ENCODE data around the gene ASB5.
A peak's percentile ranks its signal among the peaks of the same experiment; 100 is the strongest.
"Not testable (repeated sequence)": the region's sequence is repeated elsewhere in the genome, so short reads cannot be mapped to it uniquely, and the experiment has no call there.

ASB5 gene

GRCh38 chr4:176279560-176279959 lies 10.5 kb upstream of the ASB5 start:
- ChIA-PET CTCF (interaction anchor here (1.5 kb wide), 1 partner anchor 245 kb away, joined by 5 read pairs; no protein-coding TSS in a partner anchor), POLR2A (interaction anchor here (0.6 kb wide), 1 partner anchor 66 kb away, joined by 3 read pairs; no protein-coding TSS in a partner anchor)
- H3K9me3 ChIP-seq (ENCODE audit: control extremely low read depth in 1 of 5, control insufficient read depth in 4 of 5, insufficient read depth in 2 of 5, low read depth in 1 of 5, low read length in 4 of 5); DNase-seq; H3K4me1 ChIP-seq (ENCODE audit: control extremely low read depth in 1 of 4, control insufficient read depth in 4 of 4, insufficient read depth in 4 of 4, low read length in 3 of 4); H3K4me3 ChIP-seq (ENCODE audit: control insufficient read depth in 1 of 7, extremely low read depth in 1 of 7, insufficient read depth in 4 of 7, low read depth in 2 of 7, low read length in 6 of 7); H3K27ac ChIP-seq (ENCODE audit: insufficient read depth in 1 of 2, low read depth in 1 of 2, low read length in 2 of 2, poor library complexity in 1 of 2, severe bottlenecking in 2 of 2); H3K27me3 ChIP-seq (replicated peaks in 2 of 5; ENCODE audit: control insufficient read depth in 4 of 5, insufficient read depth in 5 of 5, low read length in 4 of 5); H3K36me3 ChIP-seq (ENCODE audit: control insufficient read depth in 4 of 4, insufficient read depth in 4 of 4, low read length in 3 of 4): not testable (repeated sequence)
- WGBS (ENCODE audit: insufficient coverage): no CpG with 5 or more reads among the region's 1 CpG

GRCh38 chr4:176277162-176277904 lies 8.3 kb upstream of the ASB5 start:
- CTCF ChIA-PET: interaction anchor here (0.6 to 1.9 kb wide), 8 partner anchors 8 to 767 kb away, joined by 3 to 6 read pairs (median 4); partner anchors contain the start of gene ASB5
- peak overlapping the region in 1 of 7 experiments; percentile 34 for H3K4me3 ChIP-seq (ENCODE audit: control insufficient read depth in 1 of 7, extremely low read depth in 1 of 7, insufficient read depth in 4 of 7, low read depth in 2 of 7, low read length in 6 of 7)

GRCh38 chr4:176276710-176277109 lies 7.7 kb upstream of the ASB5 start:
- Histone ChIP-seq H3K4me1 (ENCODE audit: control extremely low read depth in 1 of 4, control insufficient read depth in 4 of 4, insufficient read depth in 4 of 4, low read length in 3 of 4) (no peaks in the 10 kb centered on the region), H3K27me3 (replicated peaks in 2 of 5; ENCODE audit: control insufficient read depth in 4 of 5, insufficient read depth in 5 of 5, low read length in 4 of 5) (peaks cover 0 to 2% (median 2%) of the 10 kb centered on the region in 5 experiments), H3K4me3 (ENCODE audit: control insufficient read depth in 1 of 7, extremely low read depth in 1 of 7, insufficient read depth in 4 of 7, low read depth in 2 of 7, low read length in 6 of 7) (no peak overlapping the region), H3K27ac (ENCODE audit: insufficient read depth in 1 of 2, low read depth in 1 of 2, low read length in 2 of 2, poor library complexity in 1 of 2, severe bottlenecking in 2 of 2) (no peak overlapping the region), H3K9me3 (ENCODE audit: control extremely low read depth in 1 of 5, control insufficient read depth in 4 of 5, insufficient read depth in 2 of 5, low read depth in 1 of 5, low read length in 4 of 5) (peaks cover 0 to 1% (median 0%) of the 10 kb centered on the region in 5 experiments), H3K36me3 (ENCODE audit: control insufficient read depth in 4 of 4, insufficient read depth in 4 of 4, low read length in 3 of 4) (no peaks in the 10 kb centered on the region)
- CTCF ChIA-PET: interaction anchor here (1.0 to 1.8 kb wide), 3 partner anchors 10 to 126 kb away, joined by 3 to 5 read pairs (median 4); no protein-coding TSS in a partner anchor
- 94% methylated on average over 7 of the region's 8 CpGs for WGBS (ENCODE audit: insufficient coverage)
- DNase-seq: no peak
- POLR2A ChIA-PET: no interaction called here

More at GRCh38 chr4:176277162-176277904, 8.3 kb upstream of the ASB5 start:
- Histone ChIP-seq H3K4me1 (ENCODE audit: control extremely low read depth in 1 of 4, control insufficient read depth in 4 of 4, insufficient read depth in 4 of 4, low read length in 3 of 4) (no peaks in the 10 kb centered on the region), H3K27me3 (replicated peaks in 2 of 5; ENCODE audit: control insufficient read depth in 4 of 5, insufficient read depth in 5 of 5, low read length in 4 of 5) (peaks cover 0 to 2% (median 2%) of the 10 kb centered on the region in 5 experiments), H3K36me3 (ENCODE audit: control insufficient read depth in 4 of 4, insufficient read depth in 4 of 4, low read length in 3 of 4) (no peaks in the 10 kb centered on the region), H3K27ac (ENCODE audit: insufficient read depth in 1 of 2, low read depth in 1 of 2, low read length in 2 of 2, poor library complexity in 1 of 2, severe bottlenecking in 2 of 2) (no peak overlapping the region), H3K9me3 (ENCODE audit: control extremely low read depth in 1 of 5, control insufficient read depth in 4 of 5, insufficient read depth in 2 of 5, low read depth in 1 of 5, low read length in 4 of 5) (peaks cover 0 to 1% (median 0%) of the 10 kb centered on the region in 5 experiments)
- POLR2A ChIA-PET: no interaction called here
- 80% methylated on average over 13 of the region's 13 CpGs for WGBS (ENCODE audit: insufficient coverage)
- DNase-seq: peak; percentile 41 to 69 (median 64)

- DNase-seq: no peak
- H3K27me3 ChIP-seq (replicated peaks in 2 of 5; ENCODE audit: control insufficient read depth in 4 of 5, insufficient read depth in 5 of 5, low read length in 4 of 5): peaks cover 0 to 3% (median 2%) of the 10 kb centered on the region in 5 experiments
- H3K4me1 ChIP-seq (ENCODE audit: control extremely low read depth in 1 of 4, control insufficient read depth in 4 of 4, insufficient read depth in 4 of 4, low read length in 3 of 4): no peaks in the 10 kb centered on the region
- POLR2A ChIA-PET: no interaction called here
- peaks cover 0 to 1% (median 0%) of the 10 kb centered on the region in 5 experiments for H3K9me3 ChIP-seq (ENCODE audit: control extremely low read depth in 1 of 5, control insufficient read depth in 4 of 5, insufficient read depth in 2 of 5, low read depth in 1 of 5, low read length in 4 of 5)
- H3K36me3 ChIP-seq (ENCODE audit: control insufficient read depth in 4 of 4, insufficient read depth in 4 of 4, low read length in 3 of 4): no peaks in the 10 kb centered on the region
- H3K4me3 ChIP-seq (ENCODE audit: control insufficient read depth in 1 of 7, extremely low read depth in 1 of 7, insufficient read depth in 4 of 7, low read depth in 2 of 7, low read length in 6 of 7): no peak overlapping the region
- CTCF ChIA-PET: no interaction called here
- H3K27ac ChIP-seq (ENCODE audit: insufficient read depth in 1 of 2, low read depth in 1 of 2, low read length in 2 of 2, poor library complexity in 1 of 2, severe bottlenecking in 2 of 2): no peak overlapping the region
Measured at GRCh38 chr4:176274441-176274840, 5.4 kb upstream of the ASB5 start.

- WGBS (ENCODE audit: insufficient coverage): 100% methylated on average over 1 of the region's 4 CpGs
- Histone ChIP-seq H3K4me1 (ENCODE audit: control extremely low read depth in 1 of 4, control insufficient read depth in 4 of 4, insufficient read depth in 4 of 4, low read length in 3 of 4) (no peaks in the 10 kb centered on the region), H3K27ac (ENCODE audit: insufficient read depth in 1 of 2, low read depth in 1 of 2, low read length in 2 of 2, poor library complexity in 1 of 2, severe bottlenecking in 2 of 2) (no peak overlapping the region), H3K36me3 (ENCODE audit: control insufficient read depth in 4 of 4, insufficient read depth in 4 of 4, low read length in 3 of 4) (no peaks in the 10 kb centered on the region), H3K9me3 (ENCODE audit: control extremely low read depth in 1 of 5, control insufficient read depth in 4 of 5, insufficient read depth in 2 of 5, low read depth in 1 of 5, low read length in 4 of 5) (peaks cover 0 to 1% (median 0%) of the 10 kb centered on the region in 5 experiments), H3K4me3 (ENCODE audit: control insufficient read depth in 1 of 7, extremely low read depth in 1 of 7, insufficient read depth in 4 of 7, low read depth in 2 of 7, low read length in 6 of 7) (no peak overlapping the region), H3K27me3 (replicated peaks in 2 of 5; ENCODE audit: control insufficient read depth in 4 of 5, insufficient read depth in 5 of 5, low read length in 4 of 5) (peaks cover 0 to 3% (median 2%) of the 10 kb centered on the region in 5 experiments)
- DNase-seq: no peak
- POLR2A ChIA-PET: no interaction called here
- CTCF ChIA-PET: no interaction called here
Measured at GRCh38 chr4:176273736-176274135, 4.7 kb upstream of the ASB5 start.

- 100% methylated on average over 3 of the region's 3 CpGs for WGBS (ENCODE audit: insufficient coverage)
- peaks cover 0 to 3% (median 2%) of the 10 kb centered on the region in 5 experiments for H3K27me3 ChIP-seq (replicated peaks in 2 of 5; ENCODE audit: control insufficient read depth in 4 of 5, insufficient read depth in 5 of 5, low read length in 4 of 5)
- DNase-seq: no peak
- no peak overlapping the region for H3K4me3 ChIP-seq (ENCODE audit: control insufficient read depth in 1 of 7, extremely low read depth in 1 of 7, insufficient read depth in 4 of 7, low read depth in 2 of 7, low read length in 6 of 7)
- ChIA-PET CTCF (interaction anchor here (0.6 kb wide), 1 partner anchor 47 kb away, joined by 3 read pairs; no protein-coding TSS in a partner anchor), POLR2A (no interaction called here)
- no peak overlapping the region for H3K27ac ChIP-seq (ENCODE audit: insufficient read depth in 1 of 2, low read depth in 1 of 2, low read length in 2 of 2, poor library complexity in 1 of 2, severe bottlenecking in 2 of 2)
- H3K36me3 ChIP-seq (ENCODE audit: control insufficient read depth in 4 of 4, insufficient read depth in 4 of 4, low read length in 3 of 4): no peaks in the 10 kb centered on the region
- H3K4me1 ChIP-seq (ENCODE audit: control extremely low read depth in 1 of 4, control insufficient read depth in 4 of 4, insufficient read depth in 4 of 4, low read length in 3 of 4): no peaks in the 10 kb centered on the region
- H3K9me3 ChIP-seq (ENCODE audit: control extremely low read depth in 1 of 5, control insufficient read depth in 4 of 5, insufficient read depth in 2 of 5, low read depth in 1 of 5, low read length in 4 of 5): peaks cover 0 to 1% (median 0%) of the 10 kb centered on the region in 5 experiments
Measured at GRCh38 chr4:176272799-176273198, 3.8 kb upstream of the ASB5 start.

- Histone ChIP-seq H3K27me3 (replicated peaks in 2 of 5; ENCODE audit: control insufficient read depth in 4 of 5, insufficient read depth in 5 of 5, low read length in 4 of 5) (peaks cover 0 to 2% (median 1%) of the 10 kb centered on the region in 5 experiments), H3K27ac (ENCODE audit: insufficient read depth in 1 of 2, low read depth in 1 of 2, low read length in 2 of 2, poor library complexity in 1 of 2, severe bottlenecking in 2 of 2) (no peak overlapping the region), H3K4me3 (ENCODE audit: control insufficient read depth in 1 of 7, extremely low read depth in 1 of 7, insufficient read depth in 4 of 7, low read depth in 2 of 7, low read length in 6 of 7) (no peak overlapping the region), H3K36me3 (ENCODE audit: control insufficient read depth in 4 of 4, insufficient read depth in 4 of 4, low read length in 3 of 4) (no peaks in the 10 kb centered on the region), H3K4me1 (ENCODE audit: control extremely low read depth in 1 of 4, control insufficient read depth in 4 of 4, insufficient read depth in 4 of 4, low read length in 3 of 4) (no peaks in the 10 kb centered on the region), H3K9me3 (ENCODE audit: control extremely low read depth in 1 of 5, control insufficient read depth in 4 of 5, insufficient read depth in 2 of 5, low read depth in 1 of 5, low read length in 4 of 5) (peaks cover 0 to 1% (median 0%) of the 10 kb centered on the region in 5 experiments)
- ChIA-PET POLR2A (no interaction called here), CTCF (no interaction called here)
- 95% methylated on average over 2 of the region's 3 CpGs for WGBS (ENCODE audit: insufficient coverage)
- DNase-seq: no peak
Measured at GRCh38 chr4:176271749-176272148, 2.7 kb upstream of the ASB5 start.
